Spinal cord (tissue), 10 donors: ENCODE results near the gene STMN1. TPM values are rescaled to one million over a fixed set of nuclear protein-coding genes. Genes with fewer than 3 reads are reported as not detected.

Experiments used
- DNase-seq, 6 donors: peaks; one replicate each; pipeline versions ENCODE4 v3.0.0 to v3.0.0-alpha.2; 2013 to 2015; ENCODE audit warnings: low spot score in 6 of 6, low read depth in 4 of 6
- H3K27ac ChIP-seq: one replicate; pipeline ENCODE4 v1.5.1; 2013; ENCODE audit warnings: low read depth, low read length, control low read depth
- H3K27me3 ChIP-seq: one replicate; pipeline ENCODE4 v1.6.1; 2013; ENCODE audit warnings: low read length; ENCODE audit not compliant: control insufficient read depth, insufficient read depth
- H3K36me3 ChIP-seq: one replicate; pipeline ENCODE4 v1.6.1; 2013; ENCODE audit warnings: low read length; ENCODE audit not compliant: control insufficient read depth, insufficient read depth
- H3K4me1 ChIP-seq: one replicate; pipeline ENCODE4 v1.6.1; 2013; ENCODE audit warnings: low read length; ENCODE audit not compliant: control insufficient read depth, insufficient read depth
- H3K4me3 ChIP-seq: one replicate; pipeline ENCODE4 v1.5.1; 2013; ENCODE audit warnings: low read depth, low read length, control low read depth
- H3K9me3 ChIP-seq: one replicate; pipeline ENCODE4 v1.6.1; 2013; ENCODE audit warnings: low read length; ENCODE audit not compliant: control insufficient read depth, insufficient read depth
- WGBS: methylation state at CpG from one replicate; pipeline ENCODE4 v1.1.5; 2013; ENCODE audit warnings: missing lambda C conversion rate; ENCODE audit not compliant: insufficient coverage; 5-methylcytosine and 5-hydroxymethylcytosine counted together
- polyA plus RNA-seq, 2 donors: library from polyadenylated mRNA; unstranded; fragments of 120-200 nt; gene quantifications; one replicate each; pipeline ENCODE4 v1.2.1, GENCODE V29; 2013; ENCODE audit not compliant: insufficient read length in 2 of 2
- total RNA-seq, 2 donors: library from RNA; depleted of rRNA in 1 of 2; stranded (reverse); fragments of 120-200 nt in 1 of 2; fragments of >200 nt in 1 of 2; gene quantifications; one replicate each; pipeline versions ENCODE4 v1.2.3 to v1.2.4, GENCODE V29; 2013 to 2014
- donor health status: healthy.

Gene STMN1
- total and polyA plus RNA-seq, 4 donors: 258 to 1,551 (median 999) TPM

DNA sequence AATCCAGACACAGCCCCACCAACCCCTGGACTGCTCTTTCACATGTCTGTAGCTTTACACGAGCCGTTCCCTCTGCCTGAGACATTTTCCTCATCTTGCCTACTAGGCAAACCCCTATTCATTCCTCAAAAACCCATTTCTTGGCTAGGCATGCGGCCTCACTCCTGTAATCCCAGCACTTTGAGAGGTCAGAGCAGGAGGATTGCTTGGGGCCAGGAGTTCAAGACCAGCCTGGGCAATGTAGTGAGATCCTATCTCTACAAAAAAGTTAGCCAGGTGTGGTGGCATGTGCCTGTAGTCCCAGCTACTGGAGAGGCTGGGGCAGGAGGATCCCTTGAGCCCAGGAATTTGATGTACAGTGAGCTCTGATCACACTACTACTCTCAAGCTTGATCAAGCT lies 41.8 kb downstream of the STMN1 start:
- Histone ChIP-seq H3K36me3 (peaks cover 38% of the 10 kb centered on the region), H3K4me3 (no peak overlapping the region), H3K4me1 (peaks cover 17% of the 10 kb centered on the region), H3K27ac (no peak overlapping the region), H3K27me3 (no peaks in the 10 kb centered on the region), H3K9me3 (no peaks in the 10 kb centered on the region)
- DNase-seq: no peak
- 80% methylated on average over 3 of the region's 3 CpGs for WGBS

- 92% methylated on average over 22 of the region's 25 CpGs for WGBS
- no peak overlapping the region for H3K27ac ChIP-seq
These were observed 42.5 kb downstream of the STMN1 start for GRCh38 chr1:25863486-25864262.

GRCh38 chr1:25862785-25863485 lies 43.3 kb downstream of the STMN1 start:
- Histone ChIP-seq H3K4me1 (peaks cover 17% of the 10 kb centered on the region), H3K27ac (no peak overlapping the region), H3K27me3 (no peaks in the 10 kb centered on the region), H3K36me3 (peaks cover 26% of the 10 kb centered on the region), H3K9me3 (no peaks in the 10 kb centered on the region), H3K4me3 (no peak overlapping the region)
- DNase-seq: no peak
- WGBS: 95% methylated on average over 20 of the region's 20 CpGs

More at GRCh38 chr1:25863486-25864262, 42.5 kb downstream of the STMN1 start:
- Histone ChIP-seq H3K36me3 (peaks cover 31% of the 10 kb centered on the region), H3K9me3 (no peaks in the 10 kb centered on the region), H3K4me3 (no peak overlapping the region), H3K27me3 (no peaks in the 10 kb centered on the region), H3K4me1 (peaks cover 21% of the 10 kb centered on the region)
- DNase-seq: no peak

DNA sequence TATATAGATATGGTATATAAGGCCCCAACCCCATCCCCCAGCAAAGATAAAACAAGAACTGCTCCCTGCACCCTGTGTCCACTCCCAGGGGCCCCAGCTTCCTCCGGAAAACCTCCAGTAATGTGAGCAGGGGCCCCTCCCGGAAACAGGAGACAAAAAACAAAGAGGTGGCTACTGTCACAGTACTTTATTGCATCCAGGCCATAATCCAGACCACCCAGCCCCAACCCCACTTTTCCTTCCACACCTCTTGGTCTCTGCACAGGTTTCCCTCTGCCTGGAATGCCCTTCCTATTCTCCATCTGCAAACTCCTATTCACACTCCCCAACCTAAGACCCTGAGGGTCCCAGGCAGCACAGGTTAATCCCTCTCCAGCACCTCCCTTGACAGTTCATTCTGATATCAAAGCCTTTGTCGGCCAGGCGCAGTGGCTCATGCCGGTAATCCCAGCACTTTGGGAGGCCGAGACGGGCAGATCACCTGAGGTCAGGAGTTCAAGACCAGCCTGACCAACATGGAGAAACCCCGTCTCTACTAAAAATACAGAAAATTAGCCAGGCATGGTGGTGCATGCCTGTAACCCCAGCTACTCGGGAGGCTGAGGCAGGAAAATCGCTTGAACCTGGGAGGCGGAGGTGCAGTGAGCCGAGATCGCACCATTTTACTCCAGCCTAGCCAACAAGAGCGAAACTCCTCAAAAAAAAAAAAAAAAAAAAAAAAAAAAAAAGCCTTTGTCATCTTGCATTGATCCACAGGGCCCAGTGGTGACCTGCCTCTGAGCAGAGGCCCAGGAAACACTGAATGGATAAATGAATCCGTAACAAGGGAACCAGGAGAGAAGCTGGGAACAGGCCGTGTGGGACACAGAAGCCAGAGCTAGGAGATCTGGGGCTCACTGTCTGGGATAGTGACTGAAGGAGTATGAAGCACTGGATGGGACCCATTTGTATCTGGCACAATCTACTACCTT lies 44.6 kb downstream of the STMN1 start:
- H3K4me3 ChIP-seq: no peak overlapping the region
- 45% methylated on average over 8 of the region's 16 CpGs for WGBS
- peaks cover 13% of the 10 kb centered on the region for H3K4me1 ChIP-seq
- no peaks in the 10 kb centered on the region for H3K27me3 ChIP-seq
- H3K36me3 ChIP-seq: peaks cover 24% of the 10 kb centered on the region
- no peak for DNase-seq
- no peak overlapping the region for H3K27ac ChIP-seq
- H3K9me3 ChIP-seq: no peaks in the 10 kb centered on the region

- H3K4me3 ChIP-seq: peak within 1 kb of the TSS; percentile 55
- peaks cover 19% of the 10 kb centered on the region for H3K36me3 ChIP-seq
- H3K27me3 ChIP-seq: no peaks in the 10 kb centered on the region
- DNase-seq: peak; percentile 38 to 91 (median 62)
- peaks cover 13% of the 10 kb centered on the region for H3K4me1 ChIP-seq
- WGBS: under 1% methylated on average over 77 of the region's 77 CpGs
- H3K27ac ChIP-seq: peak within 1 kb of the TSS; percentile 78
- no peaks in the 10 kb centered on the region for H3K9me3 ChIP-seq
These were observed 47.1 kb downstream of the STMN1 start, which contains the start of gene AUNIP for GRCh38 chr1:25858906-25859789. AUNIP (minus strand) TSS chr1:25859457; CDS start chr1:25859357, 100 bp downstream.

GRCh38 chr1:25858494-25858893 lies 47.7 kb downstream of the STMN1 start:
- peak overlapping the region; percentile 55 for H3K4me3 ChIP-seq
- no peaks in the 10 kb centered on the region for H3K9me3 ChIP-seq
- H3K27me3 ChIP-seq: no peaks in the 10 kb centered on the region
- no peak for DNase-seq
- WGBS: 43% methylated on average over 7 of the region's 7 CpGs
- peaks cover 16% of the 10 kb centered on the region for H3K36me3 ChIP-seq
- no peak overlapping the region for H3K27ac ChIP-seq
- peaks cover 13% of the 10 kb centered on the region for H3K4me1 ChIP-seq

- Histone ChIP-seq H3K27ac (no peak overlapping the region), H3K9me3 (no peaks in the 10 kb centered on the region), H3K27me3 (no peaks in the 10 kb centered on the region), H3K36me3 (no peaks in the 10 kb centered on the region), H3K4me1 (peaks cover 13% of the 10 kb centered on the region), H3K4me3 (no peak overlapping the region)
- no peak for DNase-seq
- 96% methylated on average over 5 of the region's 11 CpGs for WGBS
These were observed 49.4 kb downstream of the STMN1 start for GRCh38 chr1:25856856-25857255.

- DNase-seq: no peak
- Histone ChIP-seq H3K27me3 (no peaks in the 10 kb centered on the region), H3K4me3 (no peak overlapping the region), H3K36me3 (no peaks in the 10 kb centered on the region), H3K9me3 (no peaks in the 10 kb centered on the region), H3K4me1 (peaks cover 7% of the 10 kb centered on the region), H3K27ac (no peak overlapping the region)
- 100% methylated on average over 1 of the region's 2 CpGs for WGBS
These were observed 51.7 kb downstream of the STMN1 start for GRCh38 chr1:25854554-25854953.
